Fibroblast of lung (primary cell): ENCODE measurements around the gene BABAM2. TPM values are rescaled to one million over a fixed set of nuclear protein-coding genes. Genes with fewer than 3 reads are reported as not detected.

Experiments
- DNase-seq, 2 donors: peaks; one replicate each; pipeline versions ENCODE4 v3.0.0 to v3.0.0-alpha.2; 2010; ENCODE audit warnings: low read depth in 2 of 2
- H2AFZ ChIP-seq: 2 replicates; pipeline ENCODE4 v1.5.1; 2012; ENCODE audit warnings: low read length, control low read depth, inconsistent platforms
- H3K27ac ChIP-seq: 2 replicates; pipeline ENCODE4 v1.5.1; 2011; ENCODE audit warnings: low read length, control low read depth; ENCODE audit not compliant: insufficient read depth
- H3K27me3 ChIP-seq: 2 replicates; pipeline ENCODE4 v1.5.1; 2011; ENCODE audit warnings: mild to moderate bottlenecking, low read length; ENCODE audit not compliant: control insufficient read depth, insufficient read depth
- H3K36me3 ChIP-seq: 2 replicates; pipeline ENCODE4 v1.5.1; 2011; ENCODE audit warnings: low read length; ENCODE audit not compliant: control insufficient read depth, insufficient read depth
- H3K4me1 ChIP-seq: 2 replicates; pipeline ENCODE4 v1.5.1; 2011; ENCODE audit warnings: low read length; ENCODE audit not compliant: control insufficient read depth, insufficient read depth; ENCODE audit errors: extremely low read depth
- H3K4me2 ChIP-seq: 2 replicates; pipeline ENCODE4 v1.5.1; 2011; ENCODE audit warnings: low read length, control low read depth; ENCODE audit not compliant: insufficient read depth; ENCODE audit errors: extremely low read depth
- H3K4me3 ChIP-seq, 4 experiments: fragments of 200-600 bp in 1 of 4; sonication (generic) in 1 of 4; replicated peaks in 1 of 4; 2 replicates each; pipeline ENCODE4 v1.5.1; 2011 to 2016; ENCODE audit warnings: low read length in 4 of 4, low read depth in 3 of 4, mild to moderate bottlenecking in 3 of 4, control low read depth in 2 of 4, inconsistent platforms in 1 of 4, mixed read lengths in 1 of 4; ENCODE audit not compliant: insufficient read depth in 1 of 4; ENCODE audit errors: control extremely low read depth in 1 of 4
- H3K79me2 ChIP-seq: 2 replicates; pipeline ENCODE4 v1.5.1; 2012; ENCODE audit warnings: mild to moderate bottlenecking, low read length, inconsistent platforms; ENCODE audit not compliant: control insufficient read depth, insufficient read depth
- H3K9ac ChIP-seq: 2 replicates; pipeline ENCODE4 v1.5.1; 2011; ENCODE audit warnings: mild to moderate bottlenecking, low read length, control low read depth; ENCODE audit not compliant: insufficient read depth
- H3K9me3 ChIP-seq: 2 replicates; pipeline ENCODE4 v1.5.1; 2012; ENCODE audit warnings: low read depth, low read length; ENCODE audit not compliant: control insufficient read depth, insufficient read depth
- H4K20me1 ChIP-seq: 2 replicates; pipeline ENCODE4 v1.5.1; 2011; ENCODE audit warnings: low read length; ENCODE audit not compliant: control insufficient read depth, insufficient read depth; ENCODE audit errors: extremely low read depth
- CTCF ChIP-seq, 2 donors: IDR thresholded peaks in 1 of 2; conservative IDR thresholded peaks in 1 of 2; 1 replicate in 1 of 2; 2 replicates in 1 of 2; pipeline ENCODE4 v1.5.1; 2011 to 2012; ENCODE audit warnings: low read length in 2 of 2, control low read depth in 1 of 2, inconsistent platforms in 1 of 2, low read depth in 1 of 2, mild to moderate bottlenecking in 1 of 2
- EZH2 ChIP-seq: IDR thresholded peaks from 2 replicates; pipeline ENCODE4 v1.5.1; 2012; ENCODE audit warnings: low read length, control low read depth, mild to moderate bottlenecking; ENCODE audit errors: missing control alignments
- polyA plus RNA-seq, 2 donors: library from polyadenylated mRNA; depleted of rRNA in 1 of 2; stranded (reverse) in 1 of 2; unstranded in 1 of 2; fragments of >200 nt; gene quantifications; 2 replicates each; pipeline ENCODE4 v1.2.1, GENCODE V29; 2011 to 2012; ENCODE audit warnings: missing spikeins in 1 of 2
- total RNA-seq: library from RNA; depleted of rRNA; stranded (reverse); fragments of >200 nt; gene quantifications from 2 replicates; pipeline ENCODE4 v1.2.1, GENCODE V29; 2014

The BABAM2 gene
- total and polyA plus RNA-seq, 2 donors (not counting 1 experiment from before 2014, with no cell fraction given) = 25.6 to 33.4 TPM

- peak; percentile 92 to 97 for DNase-seq
- no peak overlapping the region for H2AFZ ChIP-seq
- no peak for TF ChIP-seq CTCF (conservative IDR thresholded peaks at IDR 0.05 in 1 of 2, IDR thresholded peaks at IDR 0.05 in 1 of 2; ENCODE audit: low read depth in 1 of 2, low read length in 2 of 2)
- TF ChIP-seq EZH2 = no peak
- H3K4me1 ChIP-seq = peaks cover 44% of the 10 kb centered on the region
- no peaks in the 10 kb centered on the region for H3K27me3 ChIP-seq
- H3K9ac ChIP-seq = no peak overlapping the region
- H3K36me3 ChIP-seq = no peaks in the 10 kb centered on the region
- peak overlapping the region; percentile 74 for H3K27ac ChIP-seq
- no peaks in the 10 kb centered on the region for H3K9me3 ChIP-seq
- peak overlapping the region; percentile 81 for H3K4me2 ChIP-seq
- H4K20me1 ChIP-seq = no peaks in the 10 kb centered on the region
- H3K79me2 ChIP-seq = peaks cover 5% of the 10 kb centered on the region
- H3K4me3 ChIP-seq = peak overlapping the region in 1 of 4 experiments; percentile 23
These were observed 69.8 kb downstream of the BABAM2 start for GRCh38 chr2:27960237-27960912.

- no peak overlapping the region for H3K9ac ChIP-seq
- no peak overlapping the region for H3K4me3 ChIP-seq
- H3K36me3 ChIP-seq = no peaks in the 10 kb centered on the region
- no peaks in the 10 kb centered on the region for H3K9me3 ChIP-seq
- H3K27me3 ChIP-seq = no peaks in the 10 kb centered on the region
- H3K4me1 ChIP-seq = peaks cover 34% of the 10 kb centered on the region
- no peaks in the 10 kb centered on the region for H4K20me1 ChIP-seq
- H3K79me2 ChIP-seq = peaks cover 5% of the 10 kb centered on the region
- TF ChIP-seq EZH2 (no peak), CTCF (conservative IDR thresholded peaks at IDR 0.05 in 1 of 2, IDR thresholded peaks at IDR 0.05 in 1 of 2; ENCODE audit: low read depth in 1 of 2, low read length in 2 of 2) (no peak)
- DNase-seq = peak; percentile 54 to 67
- no peak overlapping the region for H2AFZ ChIP-seq
- H3K27ac ChIP-seq = peak overlapping the region; percentile 20
- no peak overlapping the region for H3K4me2 ChIP-seq
These were observed 71.5 kb downstream of the BABAM2 start for GRCh38 chr2:27962006-27962405.

DNA sequence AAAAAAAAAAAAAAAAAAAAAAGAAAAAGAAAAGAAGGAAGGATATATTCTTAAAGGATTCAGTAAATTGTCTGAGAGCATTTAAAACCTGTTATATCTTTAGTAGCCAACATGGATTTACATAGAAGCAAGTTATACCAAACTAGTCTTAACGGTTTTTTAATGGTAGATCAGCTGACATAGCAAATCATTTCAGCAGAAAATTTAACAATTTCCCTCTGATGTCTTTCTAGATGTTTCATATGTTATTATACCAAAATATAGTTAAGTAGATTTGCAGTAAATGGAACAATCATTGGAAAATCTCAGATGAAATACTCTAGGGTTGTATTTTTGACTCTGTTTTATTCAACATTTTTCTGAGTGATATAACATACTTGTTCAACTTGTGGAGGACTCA lies 72.9 kb downstream of the BABAM2 start:
- Histone ChIP-seq H3K27me3 (no peaks in the 10 kb centered on the region), H4K20me1 (no peaks in the 10 kb centered on the region), H3K27ac (no peak overlapping the region), H3K9ac (no peak overlapping the region), H3K4me2 (no peak overlapping the region), H3K4me1 (peaks cover 28% of the 10 kb centered on the region), H3K36me3 (no peaks in the 10 kb centered on the region), H3K4me3 (no peak overlapping the region), H2AFZ (no peak overlapping the region), H3K79me2 (peaks cover 4% of the 10 kb centered on the region), H3K9me3 (no peaks in the 10 kb centered on the region)
- DNase-seq = no peak
- TF ChIP-seq EZH2 = no peak
- TF ChIP-seq CTCF (conservative IDR thresholded peaks at IDR 0.05 in 1 of 2, IDR thresholded peaks at IDR 0.05 in 1 of 2; ENCODE audit: low read depth in 1 of 2, low read length in 2 of 2) = no peak
